Activated naive CD4-positive, alpha-beta T cell treated with anti-CD3 and anti-CD28 coated beads, Interleukin-2, amount 50 U/mL, for 72 hours (primary cell): Measurements from ENCODE around the gene LTO1. TPM values are rescaled to one million over a fixed set of nuclear protein-coding genes. Genes with fewer than 3 reads are reported as not detected.
"Not testable (repeated sequence)": the region's sequence is repeated elsewhere in the genome, so short reads cannot be mapped to it uniquely, and the experiment has no call there.

Source experiments
- ATAC-seq, 2 donors: fragments of 150-1000 bp; cut with Tn5 transposase; 2 replicates each; pipeline ENCODE4 v1.10.0; 2021; ENCODE audit warnings: mild to moderate bottlenecking in 2 of 2, moderate library complexity in 2 of 2
- DNase-seq, 2 donors: peaks; one replicate each; pipeline ENCODE4 v3.0.0; 2021 to 2022; ENCODE audit warnings: low spot score in 2 of 2
- H3K27ac Mint-ChIP-seq, 2 donors: one replicate each; pipeline ENCODE4 v1.8.0; 2022; ENCODE audit warnings: mild to moderate bottlenecking in 2 of 2, mixed read lengths in 2 of 2
- H3K36me3 Mint-ChIP-seq, 2 donors: one replicate each; pipeline ENCODE4 v1.8.0; 2022; ENCODE audit warnings: mixed read lengths in 2 of 2
- H3K9me3 Mint-ChIP-seq, 2 donors: one replicate each; pipeline ENCODE4 v1.8.0; 2022; ENCODE audit warnings: mixed read lengths in 2 of 2
- total RNA-seq, 2 donors: library from RNA; stranded (reverse); gene quantifications; one replicate each; pipeline ENCODE4 v1.2.3, GENCODE V29; 2022

The LTO1 gene
- total RNA-seq, 2 donors from 2014 or later: 19.1 to 21.0 TPM

GRCh38 chr11:69703768-69704507, 28.8 kb upstream of the LTO1 start, which contains the start of gene FGF19:
Gene FGF19 (minus strand): TSS chr11:69704022. CDS start chr11:69703876, 146 bp downstream.
- ATAC-seq (peak in 1 of 2 donors; percentile 18), DNase-seq (no peak)
- Mint-ChIP-seq H3K36me3 (no peaks in the 10 kb centered on the region), H3K27ac (no peak within 1 kb of the TSS), H3K9me3 (no peaks in the 10 kb centered on the region)

DNA sequence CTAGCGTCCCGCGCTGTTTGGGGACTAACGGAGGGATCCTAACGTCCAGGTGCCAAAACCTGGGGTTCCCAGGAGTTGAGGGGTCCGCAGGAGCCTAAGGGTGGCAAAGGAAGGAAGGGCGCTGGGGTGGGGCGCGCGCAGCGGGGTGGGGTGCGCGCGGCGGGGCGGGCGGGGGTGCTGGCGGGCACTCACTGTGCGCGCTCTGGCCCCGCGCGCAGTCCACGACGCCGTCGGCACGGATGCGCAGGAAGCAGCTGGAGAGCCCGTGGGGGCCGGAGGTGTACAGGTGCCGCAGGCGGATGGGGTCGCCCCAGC, 28.3 kb upstream of the LTO1 start:
- ATAC-seq (no peak), DNase-seq (no peak)
- H3K36me3 Mint-ChIP-seq: no peaks in the 10 kb centered on the region
- no peaks in the 10 kb centered on the region for H3K9me3 Mint-ChIP-seq
- no peak overlapping the region for H3K27ac Mint-ChIP-seq

GRCh38 chr11:69702769-69703452, 27.8 kb upstream of the LTO1 start:
- H3K36me3 Mint-ChIP-seq: no peaks in the 10 kb centered on the region
- no peaks in the 10 kb centered on the region for H3K9me3 Mint-ChIP-seq
- DNase-seq: no peak
- no peak for ATAC-seq
- H3K27ac Mint-ChIP-seq: peak overlapping the region in 1 of 2 donors; percentile 55

DNA sequence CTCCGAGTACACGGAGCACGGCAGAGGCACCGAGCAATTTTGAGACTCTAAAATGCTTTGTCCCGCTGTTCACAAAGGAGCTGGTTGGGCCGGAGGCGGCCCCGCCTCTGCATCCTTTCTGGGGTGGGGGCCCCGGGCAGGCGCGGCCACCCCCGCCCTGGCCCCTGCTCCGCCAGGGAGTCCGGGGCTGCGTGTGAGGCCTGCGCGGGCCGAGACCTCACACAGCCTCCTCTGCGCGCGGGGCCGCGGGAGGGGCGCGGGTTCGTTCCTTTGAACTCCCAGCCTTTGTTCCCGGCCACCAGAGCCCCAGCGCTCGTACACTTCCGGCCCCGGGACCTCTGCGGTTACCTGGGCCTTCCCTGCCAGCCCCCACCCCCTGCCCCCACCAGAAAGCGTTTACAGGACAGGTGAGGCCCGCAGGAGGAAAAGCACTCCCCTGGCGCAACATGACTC, 27.1 kb upstream of the LTO1 start:
- ATAC-seq: no peak
- peak overlapping the region in 1 of 2 donors; percentile 55 for H3K27ac Mint-ChIP-seq
- H3K36me3 Mint-ChIP-seq: no peaks in the 10 kb centered on the region
- no peak for DNase-seq
- no peaks in the 10 kb centered on the region for H3K9me3 Mint-ChIP-seq

DNA sequence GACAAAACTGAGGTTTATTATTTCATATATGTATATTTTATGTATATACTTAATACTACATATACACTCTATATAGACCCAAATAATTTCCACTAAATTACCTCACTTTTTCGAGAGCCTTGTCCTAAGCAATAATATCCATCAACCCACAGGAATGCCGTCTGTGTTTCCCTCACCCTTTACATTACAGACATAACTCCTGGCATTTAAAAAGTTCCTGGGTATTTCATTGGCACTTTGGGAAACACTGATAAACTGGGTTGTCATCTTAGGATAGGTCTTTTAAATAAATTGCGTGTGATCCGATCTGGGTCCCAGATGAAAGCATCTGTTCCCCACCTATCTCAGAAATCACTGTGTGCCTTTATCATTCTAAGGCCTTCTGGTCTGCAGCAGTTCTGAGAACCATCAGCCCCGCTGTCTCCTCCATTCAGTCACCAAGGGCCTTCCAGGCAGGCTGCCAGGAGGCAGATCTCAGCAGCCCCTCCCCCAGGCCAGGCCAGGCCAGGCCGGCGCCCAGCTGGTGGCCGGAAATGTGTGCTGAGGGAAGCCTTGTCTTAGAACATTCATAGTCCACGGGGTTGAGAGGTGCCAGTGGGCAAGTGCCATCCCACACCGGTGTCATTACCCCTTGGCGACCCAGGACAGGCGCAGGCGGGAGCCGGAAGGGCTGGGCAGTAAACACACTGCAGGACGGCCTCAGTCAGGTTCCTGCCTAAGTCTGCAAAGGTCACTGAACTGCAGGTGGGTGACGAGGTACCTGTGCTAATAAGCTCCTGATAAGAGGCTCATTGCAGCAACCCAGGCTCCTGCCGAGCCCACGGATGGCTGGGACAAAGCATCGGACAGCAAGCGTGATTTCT, 25.4 kb upstream of the LTO1 start:
- Mint-ChIP-seq H3K9me3 (no peaks in the 10 kb centered on the region), H3K36me3 (no peaks in the 10 kb centered on the region), H3K27ac (no peak overlapping the region)
- no peak for ATAC-seq
- DNase-seq: no peak

- no peaks in the 10 kb centered on the region for H3K9me3 Mint-ChIP-seq
- DNase-seq: no peak
- no peaks in the 10 kb centered on the region for H3K36me3 Mint-ChIP-seq
- H3K27ac Mint-ChIP-seq: no peak overlapping the region
- ATAC-seq: no peak
Measured at GRCh38 chr11:69699213-69699612, 24.1 kb upstream of the LTO1 start.

DNA sequence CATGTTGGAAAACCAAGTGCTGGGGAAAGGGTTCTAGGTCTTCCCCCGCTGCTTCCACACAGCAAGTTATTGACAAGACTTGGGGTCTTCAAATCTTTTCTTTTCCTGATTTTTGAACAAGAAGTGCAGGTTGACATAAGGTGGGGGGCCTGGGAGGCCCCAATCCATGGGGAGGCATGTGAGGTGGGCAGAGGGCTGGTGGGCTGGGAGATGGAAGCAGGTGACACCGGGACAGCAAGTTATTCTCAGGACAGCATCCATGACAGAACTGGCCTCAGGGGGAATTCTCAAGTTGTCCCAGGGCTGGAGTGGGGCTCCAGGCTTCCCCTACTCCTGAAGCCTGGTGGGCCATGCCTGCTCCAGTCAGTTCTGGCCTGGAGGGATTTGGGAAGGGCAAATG, 23.2 kb upstream of the LTO1 start:
- no peak for DNase-seq
- no peaks in the 10 kb centered on the region for H3K9me3 Mint-ChIP-seq
- no peak overlapping the region for H3K27ac Mint-ChIP-seq
- no peak for ATAC-seq
- H3K36me3 Mint-ChIP-seq: no peaks in the 10 kb centered on the region

DNA sequence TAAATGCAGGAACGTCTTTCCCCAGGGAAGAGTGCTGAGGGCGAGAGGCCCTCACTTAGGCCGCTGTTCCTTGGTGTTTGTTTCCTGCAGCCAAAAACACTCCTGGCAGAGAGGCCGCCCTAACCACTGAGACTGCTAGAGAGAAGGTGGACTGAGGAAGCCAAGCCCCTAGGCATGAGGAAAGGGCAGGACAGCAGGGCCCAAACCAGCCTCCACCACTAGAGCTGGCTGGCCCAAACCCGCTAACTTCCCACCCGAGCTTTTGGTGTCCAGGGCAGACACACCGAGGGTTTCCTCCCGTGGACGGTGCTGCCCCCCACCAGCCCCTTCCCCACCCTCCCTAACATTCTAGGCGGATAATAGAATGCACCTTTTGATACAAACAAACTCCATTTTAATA, 22.7 kb upstream of the LTO1 start:
- H3K36me3 Mint-ChIP-seq: no peaks in the 10 kb centered on the region
- DNase-seq (no peak), ATAC-seq (no peak)
- no peaks in the 10 kb centered on the region for H3K9me3 Mint-ChIP-seq
- H3K27ac Mint-ChIP-seq: no peak overlapping the region

- H3K9me3 Mint-ChIP-seq: no peaks in the 10 kb centered on the region
- ATAC-seq: no peak
- H3K27ac Mint-ChIP-seq: no peak overlapping the region
Measured at GRCh38 chr11:69697469-69697843, 22.3 kb upstream of the LTO1 start.

GRCh38 chr11:69696749-69697468, 21.8 kb upstream of the LTO1 start:
- ATAC-seq: no peak
- H3K27ac Mint-ChIP-seq: no peak overlapping the region
- no peak for DNase-seq
- peaks cover 0 to 4% of the 10 kb centered on the region in 2 donors for H3K9me3 Mint-ChIP-seq
- peaks cover 0 to 6% of the 10 kb centered on the region in 2 donors for H3K36me3 Mint-ChIP-seq

More at GRCh38 chr11:69697469-69697843, 22.3 kb upstream of the LTO1 start:
- no peak for DNase-seq
- H3K36me3 Mint-ChIP-seq: peaks cover 0 to under 1% of the 10 kb centered on the region in 2 donors

DNA sequence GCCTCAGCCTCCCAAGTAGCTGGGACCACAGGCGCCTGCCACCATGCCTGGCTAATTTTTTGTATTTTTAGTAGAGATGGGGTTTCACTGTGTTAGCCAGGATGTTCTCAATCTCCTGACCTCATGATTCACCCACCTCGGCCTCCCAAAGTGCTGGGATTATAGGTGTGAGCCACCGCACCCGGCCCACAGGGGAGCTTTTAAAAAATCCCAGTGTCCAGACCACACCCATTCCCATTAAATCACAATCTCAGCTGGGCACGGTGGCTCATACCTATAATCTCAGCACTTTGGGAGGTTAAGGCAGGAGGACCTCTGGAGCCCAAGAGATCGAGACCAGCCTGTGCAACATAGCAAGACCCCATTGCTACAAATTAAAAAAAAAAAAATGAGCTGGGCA, 20.8 kb upstream of the LTO1 start:
- not testable (repeated sequence) for H3K36me3 Mint-ChIP-seq, ATAC-seq, H3K27ac Mint-ChIP-seq, H3K9me3 Mint-ChIP-seq, DNase-seq

DNA sequence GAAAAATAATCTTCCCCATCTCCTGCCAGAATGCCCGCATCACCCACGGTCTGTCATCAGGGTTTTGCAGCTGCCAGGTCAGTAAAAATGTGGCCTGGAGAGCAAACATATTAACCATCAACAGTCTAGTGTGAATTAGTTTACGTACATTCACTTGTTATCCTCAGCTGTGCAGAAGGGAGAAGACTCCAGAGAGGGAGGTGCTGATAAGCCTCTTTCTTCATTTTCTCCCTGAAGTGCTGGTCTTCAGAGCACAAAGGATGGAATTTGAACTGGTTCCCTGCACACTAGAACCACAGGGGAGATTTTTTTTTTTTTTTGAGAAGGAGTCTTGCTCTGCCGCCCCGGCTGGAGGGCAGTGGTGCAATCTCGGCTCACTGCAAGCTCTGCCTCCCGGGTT, 20.4 kb upstream of the LTO1 start:
- ATAC-seq (no peak), DNase-seq (no peak)
- H3K9me3 Mint-ChIP-seq: peaks cover 0 to 4% of the 10 kb centered on the region in 2 donors
- peaks cover 7 to 10% of the 10 kb centered on the region in 2 donors for H3K36me3 Mint-ChIP-seq
- H3K27ac Mint-ChIP-seq: no peak overlapping the region

DNA sequence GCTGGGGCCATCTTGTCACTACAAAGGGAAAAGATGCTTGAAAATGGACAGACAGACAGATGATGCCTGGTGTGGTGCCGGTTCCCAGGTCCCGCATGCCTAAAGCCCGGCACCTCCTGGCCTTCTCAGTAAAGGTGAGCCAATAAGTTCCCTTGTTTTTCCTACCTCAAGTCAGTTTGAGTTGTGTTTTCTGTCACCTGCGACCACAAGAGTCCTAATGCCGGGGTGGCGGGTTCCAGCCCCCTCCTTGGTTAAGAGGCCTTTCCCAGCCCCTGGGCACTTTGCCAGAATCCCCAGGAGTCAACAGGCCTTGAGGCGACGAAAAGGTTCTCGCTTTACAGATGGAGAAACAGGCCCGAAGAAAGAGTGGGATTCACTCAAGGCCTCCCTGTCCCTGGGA, 19.6 kb upstream of the LTO1 start:
- Mint-ChIP-seq H3K27ac (no peak overlapping the region), H3K36me3 (peaks cover 7 to 10% of the 10 kb centered on the region in 2 donors), H3K9me3 (peaks cover under 1 to 4% of the 10 kb centered on the region in 2 donors)
- ATAC-seq (no peak), DNase-seq (no peak)

GRCh38 chr11:69692422-69692821, 17.3 kb upstream of the LTO1 start:
- Mint-ChIP-seq H3K36me3 (peaks cover 7 to 10% of the 10 kb centered on the region in 2 donors), H3K9me3 (peaks cover 4 to 7% of the 10 kb centered on the region in 2 donors), H3K27ac (no peak overlapping the region)
- DNase-seq (no peak), ATAC-seq (no peak)

DNA sequence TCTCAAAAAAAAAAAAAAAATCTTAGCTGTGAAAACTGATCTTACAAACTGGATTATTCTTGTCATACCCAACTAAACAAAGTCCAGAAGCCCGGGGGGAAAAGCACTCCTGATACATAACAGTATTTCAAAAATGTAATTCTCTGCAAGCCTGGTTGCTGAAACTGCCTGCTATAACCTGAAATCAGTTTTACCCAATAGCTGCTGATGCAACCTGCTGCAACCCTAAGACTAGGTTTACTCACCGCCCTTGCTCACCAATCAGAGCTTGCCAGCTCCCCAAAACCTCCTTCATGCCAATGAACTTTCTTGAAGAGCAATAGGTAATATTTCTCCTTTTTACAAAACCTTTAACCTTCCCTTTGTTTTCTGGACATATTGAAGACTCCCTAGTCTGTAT, 16.3 kb upstream of the LTO1 start:
- DNase-seq (no peak), ATAC-seq (peak; percentile 34 to 65)
- Mint-ChIP-seq H3K36me3 (peaks cover 7 to 10% of the 10 kb centered on the region in 2 donors), H3K27ac (peak overlapping the region in 1 of 2 donors; percentile 28), H3K9me3 (peaks cover 4 to 7% of the 10 kb centered on the region in 2 donors)

- Mint-ChIP-seq H3K36me3 (peaks cover 7 to 10% of the 10 kb centered on the region in 2 donors), H3K9me3 (peaks cover 4 to 7% of the 10 kb centered on the region in 2 donors), H3K27ac (peak overlapping the region in 1 of 2 donors; percentile 46)
- peak; percentile 30 to 35 for ATAC-seq
- no peak for DNase-seq
Measured at GRCh38 chr11:69689484-69690319, 14.5 kb upstream of the LTO1 start.
